ENCODE results near the gene PRKN. TPM values are rescaled to one million over a fixed set of nuclear protein-coding genes. Genes with fewer than 3 reads are reported as not detected.

The PRKN gene
- total RNA-seq, 1 experiment from 2014 or later = 2.0 TPM

DNA sequence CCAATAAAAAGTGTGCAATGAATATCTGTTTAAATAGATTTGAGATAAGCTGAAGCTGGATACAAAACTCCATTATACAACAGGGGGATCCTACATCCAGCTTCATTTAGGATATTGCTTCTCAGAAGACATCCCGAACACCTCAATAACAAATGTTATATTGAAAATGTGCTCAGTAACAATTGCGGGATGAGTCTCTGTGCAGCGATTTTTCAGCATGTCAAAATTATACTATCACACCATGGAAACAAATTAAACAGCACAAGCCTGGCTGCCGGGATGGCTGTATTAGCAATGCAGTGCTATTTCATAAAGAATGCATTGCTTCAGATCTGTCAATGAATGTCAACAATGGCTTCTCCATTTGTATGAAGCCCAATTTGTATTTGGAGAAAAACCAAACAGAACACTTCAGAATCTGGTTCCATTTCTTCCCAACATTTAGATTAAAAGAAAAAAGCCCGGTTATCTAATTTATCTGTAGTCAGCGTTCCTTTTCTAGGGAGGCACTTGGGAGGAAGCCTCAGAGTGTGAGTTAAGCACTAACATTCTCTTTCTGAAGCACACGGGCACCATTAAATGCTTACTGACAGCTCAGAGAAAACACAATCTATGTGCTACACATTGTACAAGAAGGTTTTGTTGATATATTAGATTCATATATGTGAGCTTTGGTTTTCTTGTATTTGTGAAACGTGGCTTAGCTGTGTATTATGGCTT, 1142.8 kb downstream of the PRKN start:
- no peaks in the 10 kb centered on the region for H3K27me3 ChIP-seq (ENCODE audit: insufficient read depth, low read length)
- no peak overlapping the region for H2BK15ac ChIP-seq (ENCODE audit: low read depth, low read length)
- no peak overlapping the region for H3K27ac Mint-ChIP-seq
- no peak overlapping the region for H2BK5ac ChIP-seq (ENCODE audit: insufficient read length, low read length)
- no peak overlapping the region for H3K23ac ChIP-seq (ENCODE audit: insufficient read length, low read depth, low read length)
- H3K9me3 ChIP-seq (ENCODE audit: control insufficient read depth, low read depth, low read length) = no peaks in the 10 kb centered on the region
- peaks cover 2 to 6% of the 10 kb centered on the region in 2 experiments; a peak in 2 of 4 replicates for H3K4me1 Mint-ChIP-seq
- H3T11ph ChIP-seq (ENCODE audit: low read length) = no peak overlapping the region
- no peaks in the 10 kb centered on the region for H3K79me2 ChIP-seq (ENCODE audit: insufficient read depth, low read length)
- H2BK120ac ChIP-seq (ENCODE audit: low read depth, low read length, poor library complexity, severe bottlenecking) = no peak overlapping the region
- H3K79me1 ChIP-seq (ENCODE audit: insufficient read depth, low read depth, low read length, poor library complexity, severe bottlenecking) = no peaks in the 10 kb centered on the region
- H3K4ac ChIP-seq (ENCODE audit: low read depth, low read length) = no peak overlapping the region
- H3K36me3 Mint-ChIP-seq (ENCODE audit: insufficient read depth in 1 of 3, low read depth in 3 of 3) = no peaks in the 10 kb centered on the region
- no peak overlapping the region for H4K91ac ChIP-seq (ENCODE audit: insufficient read length, low read depth, low read length)
- H3K27me3 Mint-ChIP-seq (ENCODE audit: low read depth) = peaks cover 2% of the 10 kb centered on the region; the same call in 1 of the 2 replicates
- no peak for DNase-seq
- no peak overlapping the region for H3K4me2 ChIP-seq (ENCODE audit: insufficient read depth, insufficient read length, low read length)
- H4K8ac ChIP-seq (replicated peaks; ENCODE audit: insufficient read length, low read depth, low read length) = no peak overlapping the region
- no peaks in the 10 kb centered on the region for H3K9me3 Mint-ChIP-seq
- H3K4me1 ChIP-seq (ENCODE audit: insufficient read depth, low read length) = no peaks in the 10 kb centered on the region
- no peak overlapping the region for H3K27ac ChIP-seq (ENCODE audit: insufficient read length, low read depth, low read length)
- H3K56ac ChIP-seq (ENCODE audit: insufficient read length, low read depth, low read length) = no peak overlapping the region
- H3K9ac ChIP-seq (ENCODE audit: extremely low read depth, insufficient read length, low read length) = no peak overlapping the region
- H4K20me1 ChIP-seq (ENCODE audit: control insufficient read depth, insufficient read depth, insufficient read length) = no peaks in the 10 kb centered on the region
- H3K4me3 Mint-ChIP-seq = no peak overlapping the region
- no peaks in the 10 kb centered on the region for H3K23me2 ChIP-seq (ENCODE audit: insufficient read length, low read depth, low read length, poor library complexity, severe bottlenecking)
- no peak overlapping the region for H3K14ac ChIP-seq (ENCODE audit: insufficient read depth, low read length)
- no peak overlapping the region for H2AK5ac ChIP-seq (ENCODE audit: insufficient read length, low read length)
- no peak overlapping the region for H2AFZ ChIP-seq (ENCODE audit: low read length)
- no peak overlapping the region for H4K5ac ChIP-seq (ENCODE audit: insufficient read length, low read depth, low read length)
- TF ChIP-seq, protein P1, sequence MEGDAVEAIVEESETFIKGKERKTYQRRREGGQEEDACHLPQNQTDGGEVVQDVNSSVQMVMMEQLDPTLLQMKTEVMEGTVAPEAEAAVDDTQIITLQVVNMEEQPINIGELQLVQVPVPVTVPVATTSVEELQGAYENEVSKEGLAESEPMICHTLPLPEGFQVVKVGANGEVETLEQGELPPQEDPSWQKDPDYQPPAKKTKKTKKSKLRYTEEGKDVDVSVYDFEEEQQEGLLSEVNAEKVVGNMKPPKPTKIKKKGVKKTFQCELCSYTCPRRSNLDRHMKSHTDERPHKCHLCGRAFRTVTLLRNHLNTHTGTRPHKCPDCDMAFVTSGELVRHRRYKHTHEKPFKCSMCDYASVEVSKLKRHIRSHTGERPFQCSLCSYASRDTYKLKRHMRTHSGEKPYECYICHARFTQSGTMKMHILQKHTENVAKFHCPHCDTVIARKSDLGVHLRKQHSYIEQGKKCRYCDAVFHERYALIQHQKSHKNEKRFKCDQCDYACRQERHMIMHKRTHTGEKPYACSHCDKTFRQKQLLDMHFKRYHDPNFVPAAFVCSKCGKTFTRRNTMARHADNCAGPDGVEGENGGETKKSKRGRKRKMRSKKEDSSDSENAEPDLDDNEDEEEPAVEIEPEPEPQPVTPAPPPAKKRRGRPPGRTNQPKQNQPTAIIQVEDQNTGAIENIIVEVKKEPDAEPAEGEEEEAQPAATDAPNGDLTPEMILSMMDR (conservative IDR thresholded peaks at IDR 0.05) = no peak
- H2BK20ac ChIP-seq (ENCODE audit: low read depth, low read length, poor library complexity, severe bottlenecking) = no peak overlapping the region
- no peak overlapping the region for H3K18ac ChIP-seq (ENCODE audit: insufficient read length, low read depth, low read length)
- WGBS (ENCODE audit: extremely low coverage, insufficient read length, low lambda C conversion rate) = no CpG with 5 or more reads among the region's 8 CpGs
- H2BK12ac ChIP-seq (ENCODE audit: insufficient read length, low read depth, low read length) = no peak overlapping the region
